Measurements from ENCODE around the gene PPP3CA. TPM values are rescaled to one million over a fixed set of nuclear protein-coding genes. Genes with fewer than 3 reads are reported as not detected.

The PPP3CA gene
- total RNA-seq, 1 experiment from 2014 or later = 40.2 TPM

GRCh38 chr4:101155368-101155767, 192.0 kb downstream of the PPP3CA start:
- no peak overlapping the region for H3K4me2 ChIP-seq
- H3K4me3 ChIP-seq = no peak overlapping the region
- H3K27ac ChIP-seq = no peak overlapping the region
- no peaks in the 10 kb centered on the region for H3K36me3 ChIP-seq (ENCODE audit: low read depth)
- BruUV-seq (replicated peaks) = no TSS peak
- no peaks in the 10 kb centered on the region for H3K9me3 ChIP-seq (ENCODE audit: insufficient read depth, low read depth)
- no peak for DNase-seq
- intact Hi-C loops (cut with micrococcal nuclease; ENCODE audit: unreplicated experiment) = no loop called here
- ChIA-PET CTCF (no interaction called here), POLR2A (ENCODE audit: unreplicated experiment) (no interaction called here)
- H4K20me1 ChIP-seq (ENCODE audit: insufficient read depth) = no peaks in the 10 kb centered on the region
- H3K9me2 ChIP-seq (ENCODE audit: insufficient read depth) = no peaks in the 10 kb centered on the region
- peaks cover 9% of the 10 kb centered on the region; the same call in 1 of the 2 replicates for H3K4me1 ChIP-seq (replicated peaks; ENCODE audit: insufficient read depth)
- H2AFZ ChIP-seq = no peak overlapping the region
- H3F3A ChIP-seq (ENCODE audit: insufficient read depth, low read depth) = no peaks in the 10 kb centered on the region
- TF ChIP-seq EZH2 (IDR thresholded peaks at IDR 0.05; ENCODE audit: low read depth) (no peak), CTCF (conservative IDR thresholded peaks at IDR 0.05) (no peak)
- no peaks in the 10 kb centered on the region for H3K27me3 ChIP-seq (ENCODE audit: insufficient read depth, low read depth)
- H3K79me2 ChIP-seq (ENCODE audit: low read depth) = no peaks in the 10 kb centered on the region

- H3K4me2 ChIP-seq = no peak overlapping the region
- no peaks in the 10 kb centered on the region for H3K9me2 ChIP-seq (ENCODE audit: insufficient read depth)
- no TSS peak for BruUV-seq (replicated peaks)
- H4K20me1 ChIP-seq (ENCODE audit: insufficient read depth) = no peaks in the 10 kb centered on the region
- ChIA-PET CTCF (no interaction called here), POLR2A (ENCODE audit: unreplicated experiment) (no interaction called here)
- H3K27ac ChIP-seq = no peak overlapping the region
- intact Hi-C loops (cut with micrococcal nuclease; ENCODE audit: unreplicated experiment) = no loop called here
- no peak overlapping the region for H2AFZ ChIP-seq
- no peaks in the 10 kb centered on the region for H3K79me2 ChIP-seq (ENCODE audit: low read depth)
- H3K36me3 ChIP-seq (ENCODE audit: low read depth) = no peaks in the 10 kb centered on the region
- peaks cover 9% of the 10 kb centered on the region; the same call in 1 of the 2 replicates for H3K4me1 ChIP-seq (replicated peaks; ENCODE audit: insufficient read depth)
- no peak overlapping the region for H3K4me3 ChIP-seq
- no peaks in the 10 kb centered on the region for H3K27me3 ChIP-seq (ENCODE audit: insufficient read depth, low read depth)
- DNase-seq = no peak
- TF ChIP-seq EZH2 (IDR thresholded peaks at IDR 0.05; ENCODE audit: low read depth) (no peak), CTCF (conservative IDR thresholded peaks at IDR 0.05) (no peak)
- no peaks in the 10 kb centered on the region for H3K9me3 ChIP-seq (ENCODE audit: insufficient read depth, low read depth)
- H3F3A ChIP-seq (ENCODE audit: insufficient read depth, low read depth) = no peaks in the 10 kb centered on the region
Observed at GRCh38 chr4:101153653-101154052, 193.7 kb downstream of the PPP3CA start.

- H3K4me3 ChIP-seq = no peak overlapping the region
- ChIA-PET CTCF (no interaction called here), POLR2A (ENCODE audit: unreplicated experiment) (no interaction called here)
- H3K79me2 ChIP-seq (ENCODE audit: low read depth) = no peaks in the 10 kb centered on the region
- no TSS peak for BruUV-seq (replicated peaks)
- H3K4me1 ChIP-seq (replicated peaks; ENCODE audit: insufficient read depth) = peaks cover 9% of the 10 kb centered on the region; the same call in 1 of the 2 replicates
- no peak overlapping the region for H2AFZ ChIP-seq
- H3K9me3 ChIP-seq (ENCODE audit: insufficient read depth, low read depth) = no peaks in the 10 kb centered on the region
- no peaks in the 10 kb centered on the region for H3K9me2 ChIP-seq (ENCODE audit: insufficient read depth)
- no peaks in the 10 kb centered on the region for H4K20me1 ChIP-seq (ENCODE audit: insufficient read depth)
- no peak for DNase-seq
- intact Hi-C loops (cut with micrococcal nuclease; ENCODE audit: unreplicated experiment) = no loop called here
- H3F3A ChIP-seq (ENCODE audit: insufficient read depth, low read depth) = no peaks in the 10 kb centered on the region
- H3K4me2 ChIP-seq = no peak overlapping the region
- no peak overlapping the region for H3K27ac ChIP-seq
- H3K36me3 ChIP-seq (ENCODE audit: low read depth) = no peaks in the 10 kb centered on the region
- H3K27me3 ChIP-seq (ENCODE audit: insufficient read depth, low read depth) = no peaks in the 10 kb centered on the region
- no peak for TF ChIP-seq EZH2 (IDR thresholded peaks at IDR 0.05; ENCODE audit: low read depth)
- TF ChIP-seq CTCF (conservative IDR thresholded peaks at IDR 0.05) = no peak
Observed at GRCh38 chr4:101152521-101152920, 194.8 kb downstream of the PPP3CA start.
